SK-N-DZ (cell line): ENCODE results near the gene SVOPL. TPM values are rescaled to one million over a fixed set of nuclear protein-coding genes. Genes with fewer than 3 reads are reported as not detected.
A peak's percentile ranks its signal among the peaks of the same experiment; 100 is the strongest.
"Not testable (repeated sequence)": the region's sequence is repeated elsewhere in the genome, so short reads cannot be mapped to it uniquely, and the experiment has no call there.

Source experiments
- DNase-seq: peaks from one replicate; pipeline ENCODE4 v3.0.0-alpha.2; 2015; ENCODE audit warnings: low spot score
- polyA plus RNA-seq, 2 experiments: library from polyadenylated mRNA; depleted of rRNA; stranded (reverse); fragments of >200 nt; gene quantifications; 2 replicates each; pipeline ENCODE4 v1.2.3, GENCODE V29; 2014

Gene SVOPL, protein sequence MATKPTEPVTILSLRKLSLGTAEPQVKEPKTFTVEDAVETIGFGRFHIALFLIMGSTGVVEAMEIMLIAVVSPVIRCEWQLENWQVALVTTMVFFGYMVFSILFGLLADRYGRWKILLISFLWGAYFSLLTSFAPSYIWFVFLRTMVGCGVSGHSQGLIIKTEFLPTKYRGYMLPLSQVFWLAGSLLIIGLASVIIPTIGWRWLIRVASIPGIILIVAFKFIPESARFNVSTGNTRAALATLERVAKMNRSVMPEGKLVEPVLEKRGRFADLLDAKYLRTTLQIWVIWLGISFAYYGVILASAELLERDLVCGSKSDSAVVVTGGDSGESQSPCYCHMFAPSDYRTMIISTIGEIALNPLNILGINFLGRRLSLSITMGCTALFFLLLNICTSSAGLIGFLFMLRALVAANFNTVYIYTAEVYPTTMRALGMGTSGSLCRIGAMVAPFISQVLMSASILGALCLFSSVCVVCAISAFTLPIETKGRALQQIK
- 3.4 TPM in 2 replicates for polyA plus RNA-seq (2014; cell fraction: cytosol; rRNA removed)
- polyA plus RNA-seq (2014; cell fraction: nucleus; rRNA removed): 4.3 and 4.9 TPM in 2 replicates

DNA sequence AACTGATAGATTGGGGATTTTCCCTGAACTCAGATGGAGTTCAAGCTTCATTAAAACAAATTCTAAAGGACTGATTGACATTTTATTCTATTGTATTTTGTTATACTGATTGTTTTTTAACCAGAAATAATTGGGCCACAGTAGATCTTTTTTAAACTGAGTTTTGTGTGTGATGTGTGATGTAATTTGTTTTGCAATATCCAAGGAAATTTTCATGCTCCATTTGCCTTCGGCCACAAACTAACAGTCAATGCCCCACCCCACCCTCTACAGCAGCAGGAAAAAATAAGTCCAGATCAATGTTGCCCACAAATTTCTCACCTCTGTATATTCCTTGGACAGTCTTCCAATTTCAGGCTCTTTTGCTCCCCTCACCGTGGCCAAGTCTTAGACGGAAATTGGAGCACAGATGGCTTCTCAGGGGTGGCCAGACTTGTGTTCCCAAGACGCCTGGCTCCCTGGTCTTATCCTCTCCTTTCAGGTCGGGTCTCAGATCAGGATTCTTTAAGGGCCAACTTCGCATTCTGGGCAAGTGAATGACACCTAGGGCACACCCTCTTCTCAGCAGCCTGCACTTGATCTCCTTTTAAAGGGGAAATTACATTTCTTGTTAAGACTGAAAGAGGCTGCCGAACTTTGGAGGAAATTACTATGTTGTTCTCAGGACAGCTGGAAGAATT, at the start of gene SVOPL:
Gene SVOPL, minus strand, starts transcription at position 506 of the 680 bp plus-strand sequence. CDS start 22,317 bp downstream, outside the sequence.
- no peak for DNase-seq

DNA sequence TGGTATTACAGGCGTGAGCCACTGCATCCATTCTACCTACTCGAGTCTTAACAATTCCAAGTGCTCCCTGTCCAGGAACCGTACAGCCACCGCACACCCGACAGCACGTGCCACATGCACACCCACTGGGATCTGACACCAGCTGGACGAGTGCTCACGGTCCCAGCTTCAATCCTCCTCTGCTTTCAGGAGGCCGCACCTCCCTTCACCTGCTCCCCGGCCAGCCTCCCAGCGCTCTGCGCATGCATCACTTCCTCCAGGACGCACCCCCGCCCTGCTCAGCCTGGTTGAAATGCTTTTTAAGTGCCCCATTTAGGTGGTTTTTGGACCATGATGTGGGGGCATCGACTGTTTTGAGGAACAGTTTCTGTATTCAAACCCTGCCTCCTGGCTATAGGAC, 49.3 kb upstream of the SVOPL start:
- no peak for DNase-seq

DNA sequence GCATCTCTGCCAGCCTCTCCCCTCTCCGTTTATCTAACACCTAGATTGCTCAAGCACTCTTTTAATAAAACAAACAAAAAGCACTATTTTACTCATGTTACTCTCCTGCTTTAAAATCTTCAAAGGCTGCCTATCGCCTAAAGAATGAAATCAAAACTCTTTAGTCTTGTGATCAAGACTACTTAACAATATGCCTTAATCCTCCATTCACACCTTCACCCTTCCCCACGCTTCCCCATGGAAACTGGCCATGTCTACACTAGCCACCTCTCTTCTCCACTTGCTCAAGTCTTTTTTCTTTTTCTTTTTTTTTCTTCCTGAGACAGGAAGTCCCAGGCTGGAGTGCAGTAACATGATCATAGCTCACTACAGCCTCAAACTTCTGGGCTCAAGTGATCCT, 48.8 kb upstream of the SVOPL start:
- DNase-seq: no peak

DNA sequence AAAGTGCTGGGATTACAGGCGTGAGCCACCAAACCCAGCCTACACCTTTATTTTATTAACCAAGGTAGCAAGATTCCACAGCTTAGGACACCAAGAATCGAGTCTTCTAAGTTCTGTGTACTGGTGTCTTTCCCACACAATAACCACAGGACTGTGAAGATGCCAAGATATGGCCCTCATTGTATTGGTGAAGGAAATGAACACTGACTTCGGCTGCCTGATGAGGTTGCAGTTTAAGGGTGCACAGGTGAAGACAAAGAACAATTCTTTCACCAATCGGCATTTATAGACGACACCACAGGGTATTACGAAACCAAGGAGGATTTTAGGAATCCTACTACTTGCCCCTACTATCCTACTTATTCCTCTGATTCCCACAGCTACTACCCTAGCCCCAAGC, 47.5 kb upstream of the SVOPL start:
- no peak for DNase-seq

DNA sequence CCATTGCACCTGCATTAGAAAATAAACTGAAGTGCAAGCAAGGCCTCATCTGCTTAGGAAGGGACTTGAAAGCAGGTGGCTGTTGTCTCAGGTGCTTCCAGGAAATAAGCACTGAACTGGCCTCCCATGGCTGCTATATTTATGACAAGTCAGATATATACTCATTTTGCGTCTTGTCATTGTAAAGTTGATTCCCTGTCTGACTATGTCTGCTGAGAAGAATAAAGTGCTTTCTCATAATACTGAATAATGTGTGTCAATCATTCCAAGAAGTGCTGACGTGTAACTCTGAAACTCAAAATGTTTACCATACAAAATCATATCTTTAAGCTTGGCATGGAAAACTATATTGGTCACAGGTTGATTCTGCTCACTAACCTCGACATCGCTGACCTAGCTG, 44.9 kb upstream of the SVOPL start:
- DNase-seq: no peak

DNA sequence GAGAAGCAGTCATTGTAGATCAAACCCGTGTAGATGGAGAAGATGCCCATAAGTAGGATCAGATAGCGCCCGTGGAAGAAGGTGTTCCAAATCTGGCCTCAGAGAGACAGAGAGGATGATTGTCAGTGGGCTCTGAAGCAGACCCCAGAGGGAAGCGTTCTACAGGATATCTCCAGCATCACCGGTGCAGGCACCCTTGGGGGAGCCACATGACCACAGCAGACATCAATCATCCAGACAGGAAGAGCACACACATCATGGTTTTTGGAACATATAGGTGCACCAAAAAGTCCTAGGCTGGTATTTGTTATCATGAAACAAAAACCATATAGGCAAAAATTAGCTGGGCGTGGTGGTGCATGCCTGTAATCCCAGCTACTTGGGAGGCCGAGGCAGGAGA, 44.0 kb upstream of the SVOPL start:
- no peak for DNase-seq

DNA sequence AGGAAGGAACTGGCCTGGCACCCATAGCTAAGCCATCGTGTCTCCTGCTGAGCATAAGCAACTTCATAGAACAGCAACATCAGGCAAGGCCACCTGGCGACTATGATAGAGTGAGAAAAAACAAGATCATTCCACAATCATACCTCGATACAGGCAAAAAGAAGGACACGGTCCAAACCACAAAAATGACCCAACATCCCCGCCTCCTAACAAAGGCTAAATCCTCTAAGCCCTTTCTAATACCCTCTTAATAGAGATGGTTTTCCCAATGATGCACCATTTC, 40.2 kb upstream of the SVOPL start:
- no peak for DNase-seq

DNA sequence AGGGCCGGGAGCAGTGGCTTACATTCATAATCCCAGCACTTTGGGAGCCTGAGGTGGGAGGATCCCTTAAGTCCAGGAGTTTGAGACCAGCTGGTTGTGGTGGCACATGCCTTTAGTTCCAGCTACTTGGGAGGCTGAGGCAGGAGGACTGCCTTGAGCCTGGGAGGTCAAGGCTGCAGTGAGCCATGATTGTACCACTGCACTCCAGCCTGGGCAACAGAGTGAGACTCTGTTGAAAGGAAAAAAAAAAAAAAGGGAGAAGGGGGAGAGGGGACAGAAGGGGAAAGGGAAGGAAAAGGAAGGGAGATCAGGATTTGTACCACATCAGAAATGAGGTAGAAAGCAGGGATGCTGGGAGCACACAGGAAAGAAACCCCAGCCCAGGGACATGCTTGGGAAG, 38.7 kb upstream of the SVOPL start:
- no peak for DNase-seq

DNA sequence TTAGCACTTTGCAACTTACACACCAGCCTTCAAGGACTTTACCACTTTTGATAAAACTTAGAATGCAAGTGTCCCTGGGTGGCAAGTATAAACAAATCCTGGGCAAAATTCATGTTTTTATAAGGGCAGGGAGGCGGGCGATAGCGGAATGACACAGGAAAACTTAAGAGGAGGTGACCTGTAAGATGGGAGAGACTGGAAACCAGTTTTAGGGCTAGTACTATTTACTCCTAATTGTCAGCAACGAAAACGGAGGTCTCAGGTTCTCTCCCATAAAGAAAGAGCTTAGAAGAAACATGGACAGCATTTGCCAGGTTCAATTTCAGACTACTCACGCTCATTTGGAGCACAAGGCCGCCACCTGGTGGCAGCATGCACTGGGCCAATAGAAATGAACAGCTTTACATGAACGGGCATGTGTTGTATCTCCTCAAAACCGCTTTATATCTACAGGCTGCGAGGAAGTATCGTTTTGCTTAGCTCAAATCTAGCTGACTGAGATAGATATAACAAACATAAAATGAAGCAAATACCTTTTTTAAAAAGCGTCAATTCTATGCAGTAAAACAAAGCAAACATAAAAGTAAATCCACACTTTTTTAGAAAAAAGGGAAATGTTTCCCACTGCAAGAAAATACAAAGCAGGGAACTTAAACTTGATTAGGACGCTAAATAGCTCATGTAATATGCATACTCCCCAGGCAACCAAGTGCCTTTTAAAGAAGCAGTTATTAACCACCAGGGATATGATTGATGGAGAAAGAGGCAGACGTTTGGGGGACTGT, 37.6 kb upstream of the SVOPL start:
- peak; percentile 91 for DNase-seq

DNA sequence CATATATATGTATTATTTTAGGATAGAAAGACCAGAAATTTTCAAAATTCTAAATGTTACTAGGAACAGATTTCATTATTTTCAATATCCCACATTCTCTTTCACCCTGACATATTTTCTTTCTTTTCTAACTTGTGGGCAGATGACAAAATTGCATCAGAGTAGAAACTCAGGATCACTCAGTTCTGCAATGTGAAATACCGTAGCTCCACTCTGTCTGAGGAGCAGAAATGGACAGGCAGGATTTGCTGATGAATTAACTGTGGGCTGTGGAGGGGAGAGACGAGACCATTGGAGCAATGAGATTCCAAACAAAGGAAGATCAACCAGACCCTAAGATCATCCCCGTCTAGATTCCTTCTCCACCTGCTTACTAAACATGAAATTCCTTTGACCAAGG, 37.0 kb upstream of the SVOPL start:
- DNase-seq: no peak

DNA sequence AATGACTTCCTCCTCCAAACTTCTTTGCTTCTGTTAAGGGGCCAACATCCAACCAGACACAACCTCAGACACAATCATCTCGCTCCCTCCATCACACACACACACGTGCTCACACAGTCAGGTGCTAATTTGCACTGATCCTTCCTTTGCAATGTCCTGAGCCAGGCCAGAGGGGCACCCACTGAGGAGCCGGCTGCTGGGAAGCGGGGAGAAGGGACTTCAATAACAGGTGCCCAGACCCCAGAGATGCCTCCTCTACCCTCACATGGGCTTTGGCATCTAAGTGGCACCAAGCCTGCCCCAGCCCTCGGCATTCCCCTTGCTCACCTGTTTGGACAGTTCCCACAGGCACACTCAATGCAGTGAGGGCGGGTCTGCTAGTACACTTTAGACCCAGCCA, 34.2 kb upstream of the SVOPL start:
- DNase-seq: no peak

DNA sequence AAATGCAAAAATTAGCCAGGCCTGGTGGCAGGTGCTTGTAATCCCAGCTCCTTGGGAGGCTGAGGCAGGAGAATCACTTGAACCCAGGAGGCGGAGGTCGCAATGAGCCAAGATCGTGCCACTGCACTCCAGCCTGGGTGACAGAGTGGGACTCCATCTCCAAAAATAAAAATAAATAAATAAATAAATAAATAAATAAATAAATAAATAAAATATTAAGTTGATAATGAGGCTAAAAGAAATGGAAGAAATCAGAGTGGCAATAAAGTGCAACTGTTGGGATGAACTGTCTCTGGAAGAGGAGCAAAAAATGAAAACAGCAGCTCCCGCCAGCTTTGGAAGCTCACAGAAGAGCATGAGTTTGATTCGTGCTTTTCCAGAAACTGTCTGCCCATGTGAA, 30.6 kb upstream of the SVOPL start:
- DNase-seq: not testable (repeated sequence)

DNA sequence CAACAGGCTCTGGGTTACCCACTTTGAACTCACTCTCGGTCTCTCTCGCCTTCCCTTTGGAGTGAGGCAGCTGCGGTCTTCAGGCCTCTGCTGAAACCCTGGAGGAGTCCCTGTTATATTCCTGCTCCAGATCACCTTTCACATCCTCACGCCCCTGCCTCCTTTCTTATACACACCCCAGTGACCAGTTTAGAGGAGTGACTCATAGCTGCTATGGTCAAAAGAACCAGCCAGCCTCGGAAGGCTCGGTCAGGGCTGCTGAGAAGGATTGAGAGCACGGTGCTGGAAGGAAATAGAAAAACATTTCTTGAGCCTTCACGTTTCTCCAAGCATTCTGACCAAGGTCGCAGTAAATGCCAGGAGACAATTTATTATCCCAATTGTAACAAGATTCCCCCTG, 28.3 kb upstream of the SVOPL start:
- DNase-seq: no peak

DNA sequence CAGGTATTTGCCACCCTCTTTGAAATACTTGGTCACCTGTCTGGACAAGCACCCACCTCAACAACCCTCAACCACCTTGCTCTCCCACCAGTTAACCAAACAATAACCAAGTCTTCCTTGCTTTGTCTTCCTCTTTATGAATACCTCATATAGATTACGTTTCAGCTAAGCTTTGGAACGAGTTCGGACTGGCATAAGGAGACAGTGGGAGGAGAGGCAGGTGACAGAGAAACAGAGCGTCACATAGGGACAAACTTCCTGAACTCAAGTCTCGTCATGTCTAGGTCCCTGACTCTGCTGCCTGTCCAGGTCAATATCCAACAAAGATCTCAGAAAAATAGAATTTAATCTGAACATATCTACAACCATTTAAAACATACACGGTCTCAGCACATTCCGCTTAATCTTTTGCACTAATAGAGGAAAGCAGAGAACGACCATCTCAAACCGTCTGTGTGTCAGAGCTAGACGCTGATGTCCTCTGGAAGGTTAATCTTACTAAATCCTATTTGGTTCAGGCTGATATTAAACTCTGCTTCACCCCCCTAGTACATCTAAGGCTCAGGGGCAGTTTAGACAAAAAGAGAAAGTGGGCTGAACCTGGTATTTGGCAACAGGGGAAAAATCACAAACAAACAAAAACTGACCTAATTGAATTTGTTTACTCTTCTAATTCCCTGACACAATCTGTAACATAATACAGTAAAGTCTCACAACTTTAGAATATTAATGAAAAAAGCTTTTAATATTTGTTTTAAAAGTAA, 26.4 kb upstream of the SVOPL start:
- DNase-seq: no peak

DNA sequence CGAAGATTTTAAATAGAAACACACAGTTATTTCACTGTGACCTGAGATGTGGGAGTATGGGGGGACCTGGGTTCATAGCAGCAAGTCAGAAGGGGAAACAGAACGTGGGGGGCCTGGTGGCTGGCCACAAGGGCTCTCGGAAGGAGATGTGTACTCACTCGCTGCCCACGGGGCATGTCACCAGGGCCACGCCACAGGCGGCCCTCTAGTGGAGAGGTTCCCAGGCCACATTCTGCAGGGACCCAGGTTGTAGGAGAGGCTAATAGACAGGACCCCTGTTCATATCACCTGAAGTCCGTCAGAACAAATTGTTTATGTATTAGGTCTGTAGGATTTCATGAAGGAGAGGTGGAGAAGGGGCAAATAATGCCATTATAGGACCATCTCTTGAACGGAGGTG, 25.1 kb upstream of the SVOPL start:
- DNase-seq: no peak

DNA sequence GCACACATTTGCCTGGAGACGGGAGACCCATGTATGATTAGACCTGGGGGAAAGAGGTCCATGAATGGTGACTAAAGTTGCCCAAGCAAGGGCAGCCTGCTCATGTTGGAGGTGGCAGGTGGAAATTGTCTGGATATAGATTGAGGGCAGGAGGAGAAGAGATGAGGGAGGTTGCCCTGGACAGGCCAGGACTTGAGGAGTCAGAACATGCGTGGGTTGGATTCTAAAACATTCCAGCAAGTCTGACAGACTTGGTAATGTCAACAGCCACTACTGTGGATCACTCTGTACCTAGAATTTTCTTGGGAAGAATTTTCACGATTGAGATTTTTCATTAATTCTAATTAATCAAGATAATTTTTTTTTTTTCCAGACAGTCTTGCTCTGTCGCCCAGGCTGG, 19.1 kb upstream of the SVOPL start:
- no peak for DNase-seq

DNA sequence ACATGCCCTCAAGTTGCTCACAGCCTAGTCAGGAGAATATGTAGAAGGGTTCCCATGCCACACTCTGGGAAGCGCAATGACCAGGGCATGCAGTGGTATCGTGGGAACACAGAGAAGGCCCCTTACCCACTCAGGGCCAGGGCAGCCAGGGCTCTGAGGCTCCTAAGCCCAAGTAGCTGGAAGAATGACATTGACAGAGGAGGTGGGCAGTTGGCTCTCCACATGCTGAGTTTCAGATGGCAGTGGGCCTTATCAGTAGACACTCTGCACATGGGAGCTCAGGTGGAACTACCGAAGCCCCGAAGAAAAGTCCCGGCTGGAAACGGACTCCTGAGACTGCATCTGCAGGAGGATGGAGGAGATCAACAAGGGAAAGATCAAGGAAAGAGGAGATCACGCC, 15.7 kb upstream of the SVOPL start:
- DNase-seq: no peak

DNA sequence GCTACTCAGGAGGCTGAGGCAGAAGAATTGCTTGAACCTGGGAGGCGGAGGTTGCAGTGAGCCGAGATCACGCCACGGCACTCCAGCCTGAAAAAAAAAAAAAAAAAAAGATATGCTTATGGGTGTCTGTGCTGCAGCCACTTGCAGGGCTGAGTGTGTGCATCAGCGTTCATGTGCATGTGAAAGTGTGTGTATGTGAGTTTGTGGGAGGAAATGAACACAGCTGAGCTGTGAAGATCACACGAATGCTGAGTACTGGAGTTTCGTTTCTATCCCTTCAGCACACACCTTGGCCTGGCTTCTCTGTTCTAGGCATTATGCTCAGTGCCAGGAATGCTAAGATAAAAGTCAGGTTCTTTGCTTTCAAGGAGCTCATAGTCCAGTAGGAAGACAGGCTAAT, 12.0 kb upstream of the SVOPL start:
- DNase-seq: no peak

DNA sequence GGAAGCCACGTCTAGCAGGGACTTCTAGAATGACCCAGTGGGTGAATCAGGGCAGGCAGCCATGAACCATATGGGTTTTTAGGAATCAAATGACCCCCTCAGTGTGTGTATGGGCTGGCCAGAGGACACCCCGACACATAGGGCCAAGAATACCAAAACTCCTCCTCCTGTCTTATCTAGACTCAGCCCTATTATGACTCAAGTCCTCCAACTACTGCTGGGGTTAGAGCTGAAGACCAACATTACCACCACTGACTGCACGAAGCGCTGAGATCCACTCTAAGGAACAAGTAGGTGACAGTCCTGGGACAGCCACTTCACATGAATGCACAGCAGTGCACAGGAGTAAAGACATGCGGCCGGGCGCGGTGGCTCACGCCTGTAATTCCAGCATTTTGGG, 11.5 kb upstream of the SVOPL start:
- no peak for DNase-seq

DNA sequence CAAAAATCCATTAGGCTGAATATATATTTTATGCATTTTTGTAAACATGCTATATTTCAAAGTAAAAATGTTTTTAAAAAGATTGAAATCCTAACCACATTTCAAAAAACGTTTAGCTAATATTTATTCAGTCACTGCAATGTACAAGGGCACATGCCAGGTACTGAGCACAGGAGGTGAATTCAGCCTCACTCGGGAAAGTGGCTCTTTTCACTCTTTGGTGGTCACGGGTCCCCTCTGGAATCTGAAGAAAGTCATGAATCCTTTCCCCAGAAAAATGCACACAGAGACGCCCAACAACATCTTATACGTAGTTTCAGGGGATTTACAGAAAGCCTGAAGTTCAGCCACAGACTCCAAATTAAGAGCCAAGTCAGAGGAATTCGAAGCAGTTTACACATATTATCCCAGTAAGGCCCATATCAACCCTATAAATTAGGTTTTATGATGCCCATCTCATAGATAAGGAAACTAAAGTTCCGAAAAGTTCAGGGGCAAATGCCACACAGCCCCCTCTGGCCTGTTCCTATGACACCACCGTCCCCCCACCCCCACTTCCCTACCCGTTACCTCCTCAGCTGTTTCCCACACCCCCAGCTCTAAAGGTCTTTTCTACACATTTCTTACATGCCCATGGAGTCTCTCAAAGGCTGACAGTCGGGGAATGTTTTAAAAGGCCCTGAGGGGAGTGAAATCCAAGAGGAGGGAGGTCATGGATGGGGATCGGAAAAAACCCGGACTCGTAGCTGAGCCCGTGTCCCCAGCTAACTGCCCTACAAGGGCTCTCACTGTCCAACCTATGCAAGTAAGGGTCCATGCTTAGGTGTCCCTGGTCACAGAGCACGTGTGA, 9.6 kb upstream of the SVOPL start:
- no peak for DNase-seq

DNA sequence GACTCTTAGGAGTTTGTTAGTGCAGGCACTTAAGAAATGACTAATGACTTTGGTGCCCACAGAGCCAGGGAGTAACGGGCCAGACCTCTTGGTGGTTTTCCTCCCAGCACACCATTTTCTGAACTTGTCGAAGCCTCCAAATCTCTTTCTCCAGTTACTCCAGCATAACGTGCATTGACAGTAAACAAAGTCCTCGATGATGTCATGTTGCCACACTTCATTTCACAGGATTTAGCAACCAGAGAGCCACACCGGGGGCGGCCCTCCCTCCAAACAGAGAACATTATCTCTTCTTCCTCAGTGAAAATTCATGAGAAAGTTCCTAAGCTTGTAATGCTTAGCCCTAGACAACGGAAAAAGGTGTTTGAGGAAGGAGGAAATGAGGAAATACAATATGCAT, 4.0 kb upstream of the SVOPL start:
- DNase-seq: no peak
